OCI-LY1 (cell line): ENCODE data around the gene COL18A1.

Experiments
- CTCF ChIP-seq: fragments of 200-600 bp; sonication (generic), shearing (Covaris generic); IDR thresholded peaks from 2 replicates; pipeline ENCODE4 v1.5.1; 2017; ENCODE audit warnings: mild to moderate bottlenecking, antibody characterized with exemption, low read length, moderate library complexity, mixed read lengths
- EZH2 ChIP-seq: fragments of 200-600 bp; sonication (generic), shearing (Covaris generic); IDR thresholded peaks from 2 replicates; pipeline ENCODE4 v1.8.0; 2017; ENCODE audit warnings: borderline replicate concordance, mixed run types, mild to moderate bottlenecking, antibody characterized with exemption, low read length, moderate library complexity, mixed read lengths

- no peak for TF ChIP-seq CTCF
- TF ChIP-seq EZH2 = no peak
Measured at GRCh38 chr21:45424854-45425795, 20.2 kb downstream of the COL18A1 start.
